GM21619 (cell line): Measurements from ENCODE around the gene KDM6A.
"Not testable (repeated sequence)": the region's sequence is repeated elsewhere in the genome, so short reads cannot be mapped to it uniquely, and the experiment has no call there.

Experiments used
- ATAC-seq: cut with Tn5 transposase; IDR thresholded peaks from one replicate; pipeline ENCODE4 v1.9.1; 2021; ENCODE audit not compliant: unreplicated experiment

KDM6A gene

GRCh38 chrX:45068569-45068968 is 195.6 kb downstream of the KDM6A start:
- ATAC-seq, result no peak

GRCh38 chrX:45070116-45071007 is 197.4 kb downstream of the KDM6A start:
- ATAC-seq, result no peak

GRCh38 chrX:45073011-45073410 is 200.0 kb downstream of the KDM6A start:
- not testable (repeated sequence) for ATAC-seq

- peak; percentile 72 for ATAC-seq
These were observed 204.9 kb downstream of the KDM6A start for GRCh38 chrX:45077748-45078424.

- ATAC-seq, result no peak
These were observed 210.3 kb downstream of the KDM6A start for GRCh38 chrX:45083314-45083713.

- no peak for ATAC-seq
These were observed 237.5 kb downstream of the KDM6A start for GRCh38 chrX:45110494-45110893.

GRCh38 chrX:45126158-45126557 is 253.2 kb downstream of the KDM6A start:
- no peak for ATAC-seq

- ATAC-seq, result no peak
These were observed 256.0 kb downstream of the KDM6A start for GRCh38 chrX:45128896-45129454.

- no peak for ATAC-seq
These were observed 260.5 kb downstream of the KDM6A start for GRCh38 chrX:45133465-45133864.

GRCh38 chrX:45134315-45134731 is 261.3 kb downstream of the KDM6A start:
- no peak for ATAC-seq

- no peak for ATAC-seq
These were observed 261.8 kb downstream of the KDM6A start for GRCh38 chrX:45134775-45135174.

GRCh38 chrX:45135391-45136075 is 262.5 kb downstream of the KDM6A start:
- not testable (repeated sequence) for ATAC-seq

GRCh38 chrX:45137531-45137930 is 264.5 kb downstream of the KDM6A start:
- ATAC-seq, result no peak

GRCh38 chrX:45138525-45138924 is 265.5 kb downstream of the KDM6A start:
- ATAC-seq, result no peak

- ATAC-seq, result no peak
These were observed 267.8 kb downstream of the KDM6A start for GRCh38 chrX:45140812-45141211.

GRCh38 chrX:45142185-45142584 is 269.2 kb downstream of the KDM6A start:
- ATAC-seq, result no peak

GRCh38 chrX:45143455-45143854 is 270.5 kb downstream of the KDM6A start:
- no peak for ATAC-seq

- ATAC-seq, result no peak
These were observed 272.7 kb downstream of the KDM6A start for GRCh38 chrX:45145492-45146215.

GRCh38 chrX:45150821-45151220 is 277.8 kb downstream of the KDM6A start:
- ATAC-seq, result no peak

- no peak for ATAC-seq
These were observed 281.0 kb downstream of the KDM6A start for GRCh38 chrX:45154033-45154360.

GRCh38 chrX:45154462-45154861 is 281.5 kb downstream of the KDM6A start:
- ATAC-seq, result no peak
